Right cardiac atrium (tissue), 5 donors: Measurements from ENCODE around the gene ABCC3. TPM values are rescaled to one million over a fixed set of nuclear protein-coding genes. Genes with fewer than 3 reads are reported as not detected.
"Not testable (repeated sequence)": the region's sequence is repeated elsewhere in the genome, so short reads cannot be mapped to it uniquely, and the experiment has no call there.

Experiments
- ATAC-seq, 2 donors: fragments of 200-7000 bp; cut with Tn5 transposase; one replicate each; pipeline versions ENCODE4 v1.8.0 to v1.9.1; 2020; ENCODE audit warnings: moderate library complexity in 2 of 2, mild to moderate bottlenecking in 1 of 2
- DNase-seq, 3 donors: peaks; one replicate each; pipeline ENCODE4 v3.0.0-alpha.2; 2020
- H3K27ac ChIP-seq: one replicate; pipeline ENCODE4 v1.5.1; 2013; ENCODE audit warnings: mild to moderate bottlenecking, low read length, control low read depth, moderate library complexity
- H3K27me3 ChIP-seq: one replicate; pipeline ENCODE4 v1.6.1; 2013; ENCODE audit not compliant: control insufficient read depth, insufficient read depth
- H3K4me1 ChIP-seq: one replicate; pipeline ENCODE4 v1.6.1; 2013; ENCODE audit warnings: low read length; ENCODE audit not compliant: control insufficient read depth, insufficient read depth
- H3K4me3 ChIP-seq: one replicate; pipeline ENCODE4 v1.5.1; 2013; ENCODE audit warnings: low read length, control low read depth
- H3K9me3 ChIP-seq: one replicate; pipeline ENCODE4 v1.6.1; 2013; ENCODE audit warnings: low read length; ENCODE audit not compliant: control insufficient read depth
- WGBS: extraction: QIAGEN DNeasy Blood & Tissue Kit; methylation state at CpG from one replicate; pipeline ENCODE4 v1.1.7; 2013; 5-methylcytosine and 5-hydroxymethylcytosine counted together
- intact Hi-C, 4 donors: fragments of 100-400 bp; cut with DNase I; formaldehyde crosslinking; loops; one replicate each; pipeline versions ENCODE4 v1.11.0 to v1.14.0; 2022 to 2023
- polyA plus RNA-seq: library from polyadenylated mRNA; stranded (reverse); fragments of 200-250 nt; gene quantifications from one replicate; pipeline ENCODE4 v1.2.3, GENCODE V29; 2013
- total RNA-seq, 4 donors: library from RNA; stranded (reverse); fragmentation: NEBNext Ultra II Directional; extraction: Animal tissue kit (Norgen Biotek cat#: 25700); gene quantifications; one replicate each; pipeline ENCODE4 v1.2.1, GENCODE V29; 2021
- donor health status: healthy with polysubstance abuse.
- donor health status: DM: no; HTN: yes; CAD: no.
- donor health status: DM: no; HTN: no; CAD: no.
- donor health status: DM: no; HTN: yes; CAD: no; lungs with severe emphysema.
- donor health status: DM: yes; HTN: yes; CAD: no.

The ABCC3 gene
- total and polyA plus RNA-seq, 5 donors = 1.2 to 5.9 (median 2.1) TPM

DNA sequence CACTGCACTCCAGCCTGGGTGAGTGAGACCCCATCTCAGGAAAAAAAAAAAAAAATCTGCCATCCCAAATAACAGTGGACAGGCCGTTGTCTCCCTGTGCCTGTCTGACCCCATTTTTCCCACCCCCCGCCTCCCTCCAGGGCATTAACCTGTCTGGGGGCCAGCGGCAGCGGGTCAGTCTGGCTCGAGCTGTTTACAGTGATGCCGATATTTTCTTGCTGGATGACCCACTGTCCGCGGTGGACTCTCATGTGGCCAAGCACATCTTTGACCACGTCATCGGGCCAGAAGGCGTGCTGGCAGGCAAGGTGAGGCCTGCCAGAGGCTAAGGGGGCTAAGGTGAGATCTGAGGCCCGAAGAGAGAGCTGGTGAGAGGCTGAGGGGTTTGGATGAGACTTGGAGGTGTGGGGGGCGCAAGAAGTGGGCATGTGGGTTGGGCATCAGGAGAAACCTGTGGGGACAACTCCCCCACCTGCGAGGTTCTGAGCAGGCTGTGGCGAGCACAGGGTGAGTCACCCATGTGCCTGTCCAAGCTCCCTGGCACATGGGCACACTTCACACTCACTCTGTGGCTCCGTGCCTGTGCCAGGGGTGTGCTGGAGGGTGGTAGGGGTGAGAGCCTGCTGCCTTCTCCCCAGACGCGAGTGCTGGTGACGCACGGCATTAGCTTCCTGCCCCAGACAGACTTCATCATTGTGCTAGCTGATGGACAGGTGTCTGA lies 38.3 kb downstream of the ABCC3 start:
- no peaks in the 10 kb centered on the region for H3K27me3 ChIP-seq
- H3K4me3 ChIP-seq = no peak overlapping the region
- DNase-seq (peak in 1 of 3 donors; percentile 72), ATAC-seq (peak; percentile 72 to 93)
- 80% methylated on average over 20 of the region's 20 CpGs for WGBS
- no peaks in the 10 kb centered on the region for H3K9me3 ChIP-seq
- intact Hi-C loops = no loop called here
- no peaks in the 10 kb centered on the region for H3K4me1 ChIP-seq
- H3K27ac ChIP-seq = no peak overlapping the region

DNA sequence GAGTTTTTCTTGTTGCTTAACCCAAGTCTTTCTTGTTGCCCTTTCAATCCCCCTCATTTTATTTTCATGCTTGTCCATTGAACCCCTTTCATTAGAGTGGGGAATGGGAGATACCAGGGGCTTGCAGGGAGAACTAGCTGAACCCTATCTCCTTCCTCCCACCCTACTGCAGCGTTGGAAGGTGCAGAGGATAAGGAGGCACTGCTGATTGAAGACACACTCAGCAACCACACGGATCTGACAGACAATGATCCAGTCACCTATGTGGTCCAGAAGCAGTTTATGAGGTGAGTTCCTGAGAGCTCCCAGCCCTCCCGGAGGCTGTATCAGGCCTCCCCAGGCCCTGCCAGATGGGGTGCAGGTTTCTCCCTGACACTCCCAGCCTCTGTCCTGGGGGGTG lies 40.5 kb downstream of the ABCC3 start:
- Histone ChIP-seq H3K27ac (no peak overlapping the region), H3K9me3 (no peaks in the 10 kb centered on the region), H3K4me3 (no peak overlapping the region), H3K4me1 (no peaks in the 10 kb centered on the region), H3K27me3 (no peaks in the 10 kb centered on the region)
- intact Hi-C loops = loop anchor here in 1 of 4 donors (5.0 kb wide), 1 partner anchor 128 kb away; the partner anchor contains the start of gene SPATA20
- DNase-seq (no peak), ATAC-seq (no peak)
- WGBS = 70% methylated on average over 3 of the region's 3 CpGs

GRCh38 chr17:50675627-50676026 lies 40.9 kb downstream of the ABCC3 start:
- H3K27ac ChIP-seq = no peak overlapping the region
- H3K9me3 ChIP-seq = no peaks in the 10 kb centered on the region
- intact Hi-C loops = loop anchor here in 1 of 4 donors (5.0 kb wide), 1 partner anchor 128 kb away; the partner anchor contains the start of gene SPATA20
- H3K4me3 ChIP-seq = no peak overlapping the region
- WGBS = 90% methylated on average over 7 of the region's 7 CpGs
- H3K4me1 ChIP-seq = no peaks in the 10 kb centered on the region
- DNase-seq (no peak), ATAC-seq (no peak)
- no peaks in the 10 kb centered on the region for H3K27me3 ChIP-seq

DNA sequence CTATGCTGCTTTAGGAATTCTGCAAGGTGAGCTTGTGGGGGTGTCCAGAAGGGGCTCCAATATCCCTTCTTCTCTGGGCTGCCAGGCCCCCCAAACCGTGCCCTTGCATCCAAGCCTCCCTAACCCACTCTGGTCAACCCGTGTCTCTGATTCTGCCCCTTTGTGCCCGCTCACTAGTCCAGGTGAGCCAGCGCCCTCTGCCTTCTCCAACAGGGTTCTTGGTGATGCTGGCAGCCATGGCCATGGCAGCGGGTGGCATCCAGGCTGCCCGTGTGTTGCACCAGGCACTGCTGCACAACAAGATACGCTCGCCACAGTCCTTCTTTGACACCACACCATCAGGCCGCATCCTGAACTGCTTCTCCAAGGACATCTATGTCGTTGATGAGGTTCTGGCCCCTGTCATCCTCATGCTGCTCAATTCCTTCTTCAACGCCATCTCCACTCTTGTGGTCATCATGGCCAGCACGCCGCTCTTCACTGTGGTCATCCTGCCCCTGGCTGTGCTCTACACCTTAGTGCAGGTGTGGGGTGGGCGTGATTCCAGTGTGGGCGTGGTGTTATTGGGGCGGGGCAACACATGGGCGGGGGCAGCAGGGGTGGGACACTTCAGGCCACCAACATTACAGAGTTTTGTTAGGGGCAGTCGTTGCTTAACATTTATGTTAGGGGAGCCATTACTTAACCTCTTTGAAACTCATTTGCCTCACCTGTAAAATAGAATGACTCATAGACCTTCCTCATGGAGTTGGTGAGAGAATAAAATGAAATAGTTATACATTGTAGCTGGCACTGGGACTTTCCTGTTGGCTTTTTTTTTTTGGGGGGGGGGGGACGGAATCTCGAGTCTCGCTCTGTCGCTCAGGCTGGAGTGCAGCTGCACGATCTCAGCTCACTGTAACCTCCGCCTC lies 41.6 kb downstream of the ABCC3 start:
- Histone ChIP-seq H3K9me3 (no peaks in the 10 kb centered on the region), H3K27ac (no peak overlapping the region), H3K4me1 (no peaks in the 10 kb centered on the region), H3K27me3 (no peaks in the 10 kb centered on the region), H3K4me3 (no peak overlapping the region)
- intact Hi-C loops = loop anchor here in 1 of 4 donors (5.0 kb wide), 1 partner anchor 129 kb away; the partner anchor contains the start of gene SPATA20
- ATAC-seq (no peak), DNase-seq (no peak)
- WGBS = 90% methylated on average over 24 of the region's 24 CpGs

DNA sequence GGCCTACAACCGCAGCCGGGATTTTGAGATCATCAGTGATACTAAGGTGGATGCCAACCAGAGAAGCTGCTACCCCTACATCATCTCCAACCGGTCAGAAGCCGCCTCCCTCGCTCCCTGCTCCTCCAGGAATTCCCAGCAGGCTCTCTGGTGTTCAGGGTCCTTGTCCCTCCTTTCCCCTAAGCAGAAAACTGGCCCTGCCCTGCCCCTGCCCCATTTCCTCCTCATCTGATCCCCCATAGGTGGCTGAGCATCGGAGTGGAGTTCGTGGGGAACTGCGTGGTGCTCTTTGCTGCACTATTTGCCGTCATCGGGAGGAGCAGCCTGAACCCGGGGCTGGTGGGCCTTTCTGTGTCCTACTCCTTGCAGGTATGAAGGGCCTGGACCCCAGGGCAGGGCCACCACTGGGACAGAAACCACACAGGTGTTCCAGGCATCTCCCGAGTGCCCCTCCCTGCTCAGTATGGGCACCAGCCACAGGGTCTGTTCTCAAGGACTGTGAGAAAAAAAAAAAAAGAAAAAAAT lies 43.2 kb downstream of the ABCC3 start:
- Histone ChIP-seq H3K9me3 (no peaks in the 10 kb centered on the region), H3K4me3 (no peak overlapping the region), H3K27me3 (no peaks in the 10 kb centered on the region), H3K27ac (no peak overlapping the region), H3K4me1 (no peaks in the 10 kb centered on the region)
- WGBS = 92% methylated on average over 12 of the region's 12 CpGs
- intact Hi-C loops = loop anchor here in 1 of 4 donors (5.0 kb wide), 1 partner anchor 131 kb away; the partner anchor contains the start of gene SPATA20
- DNase-seq (no peak), ATAC-seq (no peak)

DNA sequence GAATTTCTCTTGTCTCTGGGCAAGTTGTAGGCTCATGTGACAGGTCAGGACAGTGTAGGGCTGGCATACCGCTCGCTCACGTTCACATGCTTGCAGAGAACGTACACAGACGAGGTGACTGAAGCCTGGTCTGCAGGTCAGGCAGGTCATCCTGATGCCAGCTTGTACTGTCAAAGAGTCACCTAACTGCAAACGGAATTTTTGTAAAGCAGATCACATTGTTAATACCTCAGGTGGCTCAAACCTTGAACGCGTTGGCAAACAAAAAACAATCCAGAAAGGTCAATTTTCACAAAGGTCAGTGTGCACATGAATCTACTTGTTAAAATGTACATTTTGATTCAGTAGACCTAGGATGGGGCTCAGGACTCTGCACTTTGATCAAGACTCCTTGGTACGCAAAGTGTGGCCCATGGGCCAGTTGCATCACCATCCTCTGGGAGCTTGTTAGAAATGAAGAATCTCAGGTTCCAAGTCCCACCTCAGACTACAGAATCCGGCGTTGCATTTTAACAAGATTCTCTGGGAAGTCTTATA lies 44.4 kb downstream of the ABCC3 start:
- intact Hi-C loops = loop anchor here in 1 of 4 donors (5.0 kb wide), 1 partner anchor 132 kb away; the partner anchor contains the start of gene SPATA20
- WGBS = 91% methylated on average over 11 of the region's 11 CpGs
- H3K27ac ChIP-seq = no peak overlapping the region

GRCh38 chr17:50680126-50680525 lies 45.4 kb downstream of the ABCC3 start:
- WGBS = 94% methylated on average over 5 of the region's 5 CpGs
- Histone ChIP-seq H3K4me3 (no peak overlapping the region), H3K9me3 (no peaks in the 10 kb centered on the region), H3K27ac (no peak overlapping the region), H3K27me3 (no peaks in the 10 kb centered on the region), H3K4me1 (no peaks in the 10 kb centered on the region)
- intact Hi-C loops = loop anchor here in 3 of 4 donors (5.0 to 10.0 kb wide), 4 partner anchors 48 to 195 kb away; partner anchors contain the start of genes SPATA20 (in 2 of the 3) and ABCC3 (in 1 of the 3)
- DNase-seq (no peak), ATAC-seq (no peak)

More for the DNA sequence above, 44.4 kb downstream of the ABCC3 start:
- Histone ChIP-seq H3K27me3 (no peaks in the 10 kb centered on the region), H3K4me3 (no peak overlapping the region), H3K4me1 (no peaks in the 10 kb centered on the region), H3K9me3 (no peaks in the 10 kb centered on the region)
- no peak for DNase-seq
- no peak for ATAC-seq

GRCh38 chr17:50680543-50681262 lies 46.0 kb downstream of the ABCC3 start:
- 74% methylated on average over 12 of the region's 12 CpGs for WGBS

DNA sequence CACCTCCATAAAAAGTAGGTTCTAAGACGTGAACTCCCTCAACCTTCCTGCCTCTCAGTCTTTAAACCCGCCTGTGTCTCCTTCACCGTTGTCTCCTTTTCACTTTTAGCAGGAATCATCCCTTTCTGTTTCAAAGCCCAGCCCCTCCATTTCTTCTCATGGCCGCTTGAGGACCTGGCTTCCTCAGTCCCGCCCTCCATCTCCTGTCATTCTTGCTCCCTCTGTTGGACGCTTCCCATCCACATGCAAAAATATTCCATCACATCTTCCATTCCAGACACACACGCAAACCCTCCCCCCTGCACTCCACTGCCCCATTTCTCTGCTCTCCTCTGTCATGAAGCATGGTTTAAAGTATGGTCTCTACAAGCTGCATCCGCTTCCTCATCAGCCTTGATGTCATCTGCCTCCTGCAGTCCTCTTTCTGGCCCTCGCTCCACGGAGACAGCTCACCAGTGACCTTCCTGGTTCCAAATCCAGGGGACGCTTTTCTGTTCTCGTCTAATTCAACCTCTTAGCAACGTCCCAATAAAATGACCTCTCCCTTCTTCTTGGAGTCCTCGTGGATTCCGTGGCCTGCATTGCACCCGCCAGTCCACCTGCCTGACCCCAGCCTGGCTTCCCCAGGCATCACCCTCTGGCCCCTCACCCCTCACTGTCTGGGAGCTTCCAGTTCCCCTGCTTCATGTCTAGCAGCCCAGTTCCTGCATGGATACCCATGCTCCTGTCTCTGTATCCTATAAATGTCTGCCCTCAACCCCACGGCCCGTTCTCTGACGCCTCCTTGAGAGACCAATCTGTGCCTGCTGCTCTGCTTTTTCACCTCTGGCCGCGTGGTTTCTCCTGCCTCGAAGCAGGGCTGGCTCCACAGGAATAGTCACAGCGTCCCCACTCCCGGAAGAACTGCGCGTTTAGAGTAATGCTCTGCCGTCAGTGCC lies 46.9 kb downstream of the ABCC3 start:
- Histone ChIP-seq H3K27ac (no peak overlapping the region), H3K9me3 (no peaks in the 10 kb centered on the region), H3K4me3 (no peak overlapping the region), H3K27me3 (no peaks in the 10 kb centered on the region), H3K4me1 (peaks cover under 1% of the 10 kb centered on the region)
- intact Hi-C loops = loop anchor here in 3 of 4 donors (5.0 to 10.0 kb wide), 4 partner anchors 49 to 197 kb away; partner anchors contain the start of genes SPATA20 (in 2 of the 3) and ABCC3 (in 1 of the 3)
- ATAC-seq = peak; percentile 66 to 67
- 54% methylated on average over 27 of the region's 27 CpGs for WGBS
- peak in 1 of 3 donors; percentile 79 for DNase-seq

More at GRCh38 chr17:50680543-50681262, 46.0 kb downstream of the ABCC3 start:
- H3K4me1 ChIP-seq, H3K9me3 ChIP-seq, H3K27ac ChIP-seq, H3K4me3 ChIP-seq, ATAC-seq, H3K27me3 ChIP-seq: not testable (repeated sequence)
- intact Hi-C loops = loop anchor here in 3 of 4 donors (5.0 to 10.0 kb wide), 4 partner anchors 48 to 196 kb away; partner anchors contain the start of genes SPATA20 (in 2 of the 3) and ABCC3 (in 1 of the 3)
- peak in 1 of 3 donors; percentile 61 for DNase-seq
